OCI-LY7 (cell line): ENCODE measurements around the gene OR2Z1. TPM values are rescaled to one million over a fixed set of nuclear protein-coding genes. Genes with fewer than 3 reads are reported as not detected.

ENCODE experiments used
- Bru-seq: library from RNA; stranded (reverse); fragments of 400-500 nt; gene quantifications from one replicate; lab custom pipeline; 2021; lab: Mats Ljungman, UMichigan
- BruChase-seq, 2 experiments: library from RNA; stranded (reverse); fragments of 400-500 nt; gene quantifications; one replicate each; lab custom pipeline; 2021; lab: Mats Ljungman, UMichigan
- BruUV-seq: library from RNA; stranded (reverse); fragments of 400-500 nt; replicated peaks from 2 replicates; lab custom pipeline; 2021; lab: Mats Ljungman, UMichigan
- CTCF ChIA-PET: fragments of 300-600 bp; sonication (Branson Sonifier 250); formaldehyde crosslinking; loops from one replicate; lab custom pipeline; 2022; ENCODE audit warnings: antibody characterized with exemption; ENCODE audit not compliant: unreplicated experiment; lab: Charles Lee
- POLR2A ChIA-PET: fragments of 300-600 bp; sonication (Branson Sonifier 250); formaldehyde crosslinking; loops from one replicate; lab custom pipeline; 2022; ENCODE audit warnings: antibody characterized with exemption; lab: Charles Lee
- DNase-seq: peaks from one replicate; pipeline ENCODE4 v3.0.0-alpha.2; 2015; ENCODE audit warnings: low spot score
- H2AFZ ChIP-seq: fragments of 200-600 bp; sonication (generic), shearing (Covaris generic); 2 replicates; pipeline ENCODE4 v1.6.1; 2014; ENCODE audit warnings: mild to moderate bottlenecking, antibody characterized with exemption, low read length, moderate library complexity
- H3K27ac ChIP-seq: fragments of 200-600 bp; sonication (generic); 2 replicates; pipeline ENCODE4 v1.5.1; 2014; ENCODE audit warnings: mixed run types, low read depth, mild to moderate bottlenecking, moderate library complexity, low read length, inconsistent platforms; ENCODE audit not compliant: poor library complexity, severe bottlenecking
- H3K36me3 ChIP-seq: fragments of 200-600 bp; sonication (generic); 2 replicates; pipeline ENCODE4 v1.6.1; 2014; ENCODE audit warnings: mild to moderate bottlenecking, antibody characterized with exemption, low read length, moderate library complexity, mixed read lengths; ENCODE audit not compliant: insufficient read depth
- H3K4me1 ChIP-seq: fragments of 200-600 bp; sonication (generic); 2 replicates; pipeline ENCODE4 v1.5.1; 2014; ENCODE audit warnings: mild to moderate bottlenecking, low read length; ENCODE audit not compliant: insufficient read depth, poor library complexity, severe bottlenecking
- H3K4me2 ChIP-seq: fragments of 200-600 bp; sonication (generic); 2 replicates; pipeline ENCODE4 v1.6.1; 2014; ENCODE audit warnings: mild to moderate bottlenecking, low read length
- H3K4me3 ChIP-seq: fragments of 200-600 bp; sonication (generic); 2 replicates; pipeline ENCODE4 v1.5.1; 2014; ENCODE audit warnings: mild to moderate bottlenecking, low read depth, low read length; ENCODE audit not compliant: poor library complexity, severe bottlenecking
- H3K79me2 ChIP-seq: fragments of 200-600 bp; sonication (generic); 2 replicates; pipeline ENCODE4 v1.6.1; 2016; ENCODE audit warnings: low read depth, mild to moderate bottlenecking, low read length, moderate library complexity, mixed read lengths; ENCODE audit not compliant: insufficient read depth
- H3K9me2 ChIP-seq: fragments of 200-600 bp; sonication (generic); 2 replicates; pipeline ENCODE4 v1.6.1; 2016; ENCODE audit warnings: mild to moderate bottlenecking, low read length, mixed read lengths; ENCODE audit not compliant: insufficient read depth
- H3K9me3 ChIP-seq: fragments of 200-600 bp; sonication (generic); 2 replicates; pipeline ENCODE4 v1.6.1; 2014; ENCODE audit warnings: mild to moderate bottlenecking, mixed run types, low read length, mixed read lengths
- H4K20me1 ChIP-seq: fragments of 200-600 bp; sonication (generic); 2 replicates; pipeline ENCODE4 v1.6.1; 2014; ENCODE audit warnings: mild to moderate bottlenecking, antibody characterized with exemption, low read length, moderate library complexity, mixed read lengths; ENCODE audit not compliant: insufficient read depth
- EZH2phosphoT487 ChIP-seq: fragments of 200-600 bp; sonication (generic); IDR thresholded peaks from 2 replicates; pipeline ENCODE4 v1.6.1; 2018; ENCODE audit warnings: low read depth, borderline replicate concordance, mild to moderate bottlenecking, mixed run types, antibody characterized with exemption, low read length, moderate library complexity, mixed read lengths
- intact Hi-C: fragments of 100-400 bp; cut with micrococcal nuclease; formaldehyde crosslinking; loops from one replicate; pipeline ENCODE4 v1.10.0; 2022; ENCODE audit not compliant: unreplicated experiment
- long read RNA-seq: library from polyadenylated mRNA; stranded (forward); transcript quantifications from one replicate; pipeline ENCODE4 v2.0.0, GENCODE V29; 2022
- total RNA-seq, 2 experiments: library from RNA; depleted of rRNA in 1 of 2; stranded (reverse); fragments of >200 nt in 1 of 2; shearing (Covaris generic) in 1 of 2; gene quantifications; 2 replicates each; pipeline ENCODE4 v1.2.3, GENCODE V29; 2014 to 2022
- TF ChIP-seq, protein P1 (sequence below): fragments of 200-600 bp; sonication (generic); conservative IDR thresholded peaks from 2 replicates; pipeline ENCODE4 v1.5.1; 2014; ENCODE audit warnings: mild to moderate bottlenecking, antibody characterized with exemption, low read length, moderate library complexity, mixed read lengths

Gene OR2Z1, protein sequence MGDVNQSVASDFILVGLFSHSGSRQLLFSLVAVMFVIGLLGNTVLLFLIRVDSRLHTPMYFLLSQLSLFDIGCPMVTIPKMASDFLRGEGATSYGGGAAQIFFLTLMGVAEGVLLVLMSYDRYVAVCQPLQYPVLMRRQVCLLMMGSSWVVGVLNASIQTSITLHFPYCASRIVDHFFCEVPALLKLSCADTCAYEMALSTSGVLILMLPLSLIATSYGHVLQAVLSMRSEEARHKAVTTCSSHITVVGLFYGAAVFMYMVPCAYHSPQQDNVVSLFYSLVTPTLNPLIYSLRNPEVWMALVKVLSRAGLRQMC
- not detected in 2 replicates for total RNA-seq (2014; rRNA removed; shearing (Covaris generic))
- not detected in 2 replicates for total RNA-seq (2022)
- not detected for Bru-seq, nascent RNA
- BruChase-seq, experiment 1, labeled RNA remaining after a 6-hour chase: not detected
- BruChase-seq, experiment 2, labeled RNA remaining after a 2-hour chase: not detected
- long read RNA-seq: 0 reads

DNA sequence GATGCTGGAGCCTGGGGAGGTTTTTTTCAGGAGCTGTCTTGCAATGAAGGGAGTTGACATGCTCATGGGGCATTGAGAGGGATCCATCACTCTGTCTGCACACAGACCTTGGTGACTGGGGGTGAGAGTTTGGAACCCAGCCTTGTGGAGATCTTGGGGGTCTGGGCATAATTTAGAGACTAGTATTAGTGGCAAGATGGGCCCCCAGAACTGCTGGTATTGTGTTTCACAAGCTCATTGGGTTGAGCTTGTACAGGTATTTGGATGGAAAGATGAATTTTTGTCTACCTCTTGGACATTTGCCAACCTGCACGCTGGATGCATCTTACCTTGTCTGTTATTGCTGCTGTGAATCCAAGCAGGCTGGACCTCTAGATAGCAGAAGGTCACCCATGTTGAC, at the start of gene OR2Z1:
TSS of gene OR2Z1 (plus strand) at position 301 of the 400 bp plus-strand sequence. CDS start 9,395 bp downstream, outside the sequence.
- BruUV-seq: no TSS peak
- POLR2A ChIA-PET: no interaction called here
- DNase-seq: no peak
- Histone ChIP-seq H3K4me2 (no peak within 1 kb of the TSS), H3K27ac (no peak within 1 kb of the TSS), H3K36me3 (no peaks in the 10 kb centered on the region), H3K9me3 (no peaks in the 10 kb centered on the region), H3K4me1 (no peaks in the 10 kb centered on the region), H3K4me3 (no peak within 1 kb of the TSS), H2AFZ (no peak within 1 kb of the TSS), H4K20me1 (no peaks in the 10 kb centered on the region), H3K79me2 (no peaks in the 10 kb centered on the region), H3K9me2 (no peaks in the 10 kb centered on the region)
- TF ChIP-seq, protein P1, sequence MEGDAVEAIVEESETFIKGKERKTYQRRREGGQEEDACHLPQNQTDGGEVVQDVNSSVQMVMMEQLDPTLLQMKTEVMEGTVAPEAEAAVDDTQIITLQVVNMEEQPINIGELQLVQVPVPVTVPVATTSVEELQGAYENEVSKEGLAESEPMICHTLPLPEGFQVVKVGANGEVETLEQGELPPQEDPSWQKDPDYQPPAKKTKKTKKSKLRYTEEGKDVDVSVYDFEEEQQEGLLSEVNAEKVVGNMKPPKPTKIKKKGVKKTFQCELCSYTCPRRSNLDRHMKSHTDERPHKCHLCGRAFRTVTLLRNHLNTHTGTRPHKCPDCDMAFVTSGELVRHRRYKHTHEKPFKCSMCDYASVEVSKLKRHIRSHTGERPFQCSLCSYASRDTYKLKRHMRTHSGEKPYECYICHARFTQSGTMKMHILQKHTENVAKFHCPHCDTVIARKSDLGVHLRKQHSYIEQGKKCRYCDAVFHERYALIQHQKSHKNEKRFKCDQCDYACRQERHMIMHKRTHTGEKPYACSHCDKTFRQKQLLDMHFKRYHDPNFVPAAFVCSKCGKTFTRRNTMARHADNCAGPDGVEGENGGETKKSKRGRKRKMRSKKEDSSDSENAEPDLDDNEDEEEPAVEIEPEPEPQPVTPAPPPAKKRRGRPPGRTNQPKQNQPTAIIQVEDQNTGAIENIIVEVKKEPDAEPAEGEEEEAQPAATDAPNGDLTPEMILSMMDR: no peak
- TF ChIP-seq EZH2phosphoT487: no peak
- intact Hi-C loops: no loop called here
- CTCF ChIA-PET: no interaction called here

DNA sequence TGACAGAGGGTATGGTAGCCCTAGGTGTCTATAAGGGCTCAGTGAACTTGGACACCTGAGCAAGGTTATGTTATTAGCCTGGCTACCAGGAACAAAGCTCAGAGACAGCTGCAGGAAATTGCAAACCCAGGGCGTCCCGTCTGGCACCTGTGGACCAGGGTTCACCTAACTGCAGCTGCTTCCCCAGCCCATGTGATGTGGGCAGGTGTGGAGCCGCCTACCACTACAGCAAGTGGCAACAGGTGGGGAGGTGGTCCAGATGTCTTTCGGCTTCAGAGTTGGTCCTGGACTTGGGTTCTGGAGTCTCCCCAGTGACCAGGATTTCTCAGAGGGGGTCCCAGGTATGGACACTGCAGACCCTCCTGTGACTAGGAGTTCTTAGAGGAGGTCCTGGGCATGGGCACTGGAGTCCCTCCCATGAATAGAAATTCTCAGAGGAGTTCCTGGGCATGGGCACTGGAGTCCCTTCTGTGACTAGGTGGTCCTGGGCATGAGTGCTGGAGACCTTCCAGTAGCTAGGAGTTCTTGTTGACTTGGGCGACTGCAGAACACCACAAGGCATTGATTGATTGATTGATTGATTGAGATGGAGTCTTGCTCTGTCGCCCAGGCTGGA, 48.0 kb upstream of the OR2Z1 start:
- no peaks in the 10 kb centered on the region for H3K79me2 ChIP-seq
- peaks cover 22% of the 10 kb centered on the region for H3K4me1 ChIP-seq
- no peak overlapping the region for H3K4me3 ChIP-seq
- H2AFZ ChIP-seq: no peak overlapping the region
- H3K9me3 ChIP-seq: no peaks in the 10 kb centered on the region
- no peak for TF ChIP-seq EZH2phosphoT487
- TF ChIP-seq, protein P1: no peak
- no peaks in the 10 kb centered on the region for H4K20me1 ChIP-seq
- H3K27ac ChIP-seq: no peak overlapping the region
- ChIA-PET CTCF (no interaction called here), POLR2A (no interaction called here)
- DNase-seq: peak; percentile 46
- H3K36me3 ChIP-seq: no peaks in the 10 kb centered on the region
- no peaks in the 10 kb centered on the region for H3K9me2 ChIP-seq
- H3K4me2 ChIP-seq: no peak overlapping the region
- no TSS peak for BruUV-seq
- intact Hi-C loops: no loop called here

DNA sequence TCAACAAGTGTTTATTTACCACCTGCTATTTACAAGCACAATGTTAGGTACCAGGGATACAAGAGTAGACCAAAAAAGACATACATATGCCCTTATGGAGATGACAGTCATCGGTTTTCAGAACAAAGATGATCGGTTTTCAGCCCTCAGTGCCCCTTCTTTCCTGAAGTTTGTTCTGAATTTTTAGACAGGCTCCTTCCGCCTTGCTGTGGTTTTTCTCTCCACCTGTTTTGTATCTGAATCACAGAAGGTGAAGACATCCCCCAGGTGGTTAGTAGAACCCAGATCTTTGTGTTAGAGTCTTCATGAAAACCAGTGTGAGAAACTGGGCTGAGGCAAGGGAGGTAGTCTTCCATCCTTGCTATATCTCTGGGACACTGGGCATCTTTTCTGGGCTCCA, 46.4 kb upstream of the OR2Z1 start:
- CTCF ChIA-PET: no interaction called here
- POLR2A ChIA-PET: no interaction called here
- no peak overlapping the region for H3K27ac ChIP-seq
- no TSS peak for BruUV-seq
- H4K20me1 ChIP-seq: no peaks in the 10 kb centered on the region
- DNase-seq: no peak
- H3K36me3 ChIP-seq: no peaks in the 10 kb centered on the region
- TF ChIP-seq EZH2phosphoT487: no peak
- TF ChIP-seq, protein P1: no peak
- intact Hi-C loops: no loop called here
- no peak overlapping the region for H2AFZ ChIP-seq
- H3K4me1 ChIP-seq: peaks cover 22% of the 10 kb centered on the region
- H3K9me3 ChIP-seq: no peaks in the 10 kb centered on the region
- no peak overlapping the region for H3K4me2 ChIP-seq
- no peak overlapping the region for H3K4me3 ChIP-seq
- H3K79me2 ChIP-seq: no peaks in the 10 kb centered on the region
- H3K9me2 ChIP-seq: no peaks in the 10 kb centered on the region
